Thyroid gland (tissue), 4 donors: ENCODE measurements around the gene RAB3B.

Source experiments
- CTCF ChIP-seq, 6 experiments: fragments of 200-600 bp in 3 of 6; fragments of 450-650 bp in 3 of 6; sonication (generic) in 3 of 6; IDR thresholded peaks; one replicate each; pipeline ENCODE4 v1.5.1; 2016 to 2019; ENCODE audit warnings: antibody characterized with exemption in 6 of 6, mild to moderate bottlenecking in 2 of 6, inconsistent platforms in 1 of 6, moderate library complexity in 1 of 6
- POLR2A ChIP-seq, 2 donors: fragments of 450-650 bp; IDR thresholded peaks; one replicate each; pipeline ENCODE4 v1.6.1; 2017; ENCODE audit warnings: antibody characterized with exemption in 2 of 2, mild to moderate bottlenecking in 2 of 2, moderate library complexity in 1 of 2

- TF ChIP-seq POLR2A (IDR thresholded peaks at IDR 0.05) (no peak), CTCF (IDR thresholded peaks at IDR 0.05) (no peak)
Measured at GRCh38 chr1:51966559-51966958, 23.9 kb downstream of the RAB3B start.
